BJ (cell line): ENCODE measurements around the gene PDE6B. TPM values are rescaled to one million over a fixed set of nuclear protein-coding genes. Genes with fewer than 3 reads are reported as not detected.

Source experiments
- CTCF ChIA-PET: fragments of 350-600 bp; formaldehyde crosslinking; extraction: SDS; loops from one replicate; lab custom pipeline; 2021; ENCODE audit warnings: antibody characterized with exemption, inconsistent platforms; lab: Yijun Ruan, JAX
- POLR2A ChIA-PET: fragments of 300-600 bp; sonication (Branson Sonifier 250); formaldehyde crosslinking; extraction: SDS; loops from one replicate; lab custom pipeline; 2021; ENCODE audit warnings: antibody characterized with exemption; lab: Charles Lee
- DNase-seq: peaks from one replicate; pipeline ENCODE4 v3.0.0-alpha.2; 2011; ENCODE audit warnings: low read depth
- H3K27me3 ChIP-seq: 2 replicates; pipeline ENCODE4 v1.6.0; 2011; ENCODE audit warnings: low read length; ENCODE audit not compliant: control insufficient read depth, insufficient read depth
- H3K36me3 ChIP-seq: 2 replicates; pipeline ENCODE4 v1.5.1; 2011; ENCODE audit warnings: low read length; ENCODE audit not compliant: control insufficient read depth, insufficient read depth
- H3K4me3 ChIP-seq: 2 replicates; pipeline ENCODE4 v1.5.1; 2011; ENCODE audit warnings: low read depth, mild to moderate bottlenecking, control low read depth, low read length
- polyA plus RNA-seq: library from polyadenylated mRNA; depleted of rRNA; stranded (reverse); fragments of >200 nt; gene quantifications from 2 replicates; pipeline ENCODE4 v1.2.3, GENCODE V29; 2011
- TF ChIP-seq, protein P1 (sequence below): IDR thresholded peaks from 2 replicates; pipeline ENCODE4 v1.5.1; 2011; ENCODE audit warnings: low read depth, mild to moderate bottlenecking, control low read depth, inconsistent platforms, low read length, moderate library complexity; ENCODE audit not compliant: insufficient read depth

Gene PDE6B
- polyA plus RNA-seq, 1 experiment, result 0.10 TPM

DNA sequence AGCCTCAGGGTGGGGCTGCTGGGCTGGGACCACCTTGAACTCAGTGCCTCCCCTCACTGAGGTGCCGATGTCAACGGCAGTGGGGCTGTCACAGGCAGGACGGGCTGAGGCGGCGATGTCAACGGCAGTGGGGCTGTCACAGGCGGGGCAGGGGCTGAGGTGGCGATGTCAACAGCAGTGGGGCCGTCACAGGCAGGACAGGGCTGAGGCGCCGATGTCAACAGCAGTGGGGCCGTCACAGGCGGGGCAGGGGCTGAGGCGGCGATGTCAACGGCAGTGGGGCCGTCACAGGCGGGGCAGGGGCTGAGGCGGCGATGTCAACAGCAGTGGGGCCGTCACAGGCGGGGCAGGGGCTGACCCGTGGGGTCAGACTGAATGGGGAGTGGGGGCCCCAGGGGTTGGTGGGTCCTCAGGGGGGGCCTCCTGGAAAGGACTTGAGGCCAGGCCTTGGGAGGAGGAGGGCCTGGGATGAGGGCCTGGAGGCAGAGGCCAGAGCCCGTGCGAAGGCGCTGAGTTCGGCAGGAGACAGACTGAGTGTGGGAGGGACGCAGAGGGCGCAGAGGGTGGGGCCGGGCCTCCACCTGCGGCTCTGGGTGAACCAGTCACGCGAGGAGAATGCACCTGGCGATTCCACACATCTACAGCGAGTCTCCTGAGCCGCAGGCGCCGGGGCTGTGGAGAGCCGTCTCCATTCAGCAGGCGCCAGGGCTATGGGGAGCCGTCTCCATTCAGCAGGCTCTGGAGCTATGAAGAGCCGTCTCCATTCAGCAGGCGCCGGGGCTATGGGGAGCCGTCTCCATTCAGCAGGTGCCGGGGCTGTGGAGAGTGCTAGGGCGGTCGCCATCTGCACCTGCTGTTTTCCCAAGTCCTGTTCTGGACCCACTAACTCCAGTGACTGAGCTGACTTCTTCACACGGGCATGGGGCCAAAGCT is 25.8 kb downstream of the PDE6B start:
- TF ChIP-seq, protein P1, sequence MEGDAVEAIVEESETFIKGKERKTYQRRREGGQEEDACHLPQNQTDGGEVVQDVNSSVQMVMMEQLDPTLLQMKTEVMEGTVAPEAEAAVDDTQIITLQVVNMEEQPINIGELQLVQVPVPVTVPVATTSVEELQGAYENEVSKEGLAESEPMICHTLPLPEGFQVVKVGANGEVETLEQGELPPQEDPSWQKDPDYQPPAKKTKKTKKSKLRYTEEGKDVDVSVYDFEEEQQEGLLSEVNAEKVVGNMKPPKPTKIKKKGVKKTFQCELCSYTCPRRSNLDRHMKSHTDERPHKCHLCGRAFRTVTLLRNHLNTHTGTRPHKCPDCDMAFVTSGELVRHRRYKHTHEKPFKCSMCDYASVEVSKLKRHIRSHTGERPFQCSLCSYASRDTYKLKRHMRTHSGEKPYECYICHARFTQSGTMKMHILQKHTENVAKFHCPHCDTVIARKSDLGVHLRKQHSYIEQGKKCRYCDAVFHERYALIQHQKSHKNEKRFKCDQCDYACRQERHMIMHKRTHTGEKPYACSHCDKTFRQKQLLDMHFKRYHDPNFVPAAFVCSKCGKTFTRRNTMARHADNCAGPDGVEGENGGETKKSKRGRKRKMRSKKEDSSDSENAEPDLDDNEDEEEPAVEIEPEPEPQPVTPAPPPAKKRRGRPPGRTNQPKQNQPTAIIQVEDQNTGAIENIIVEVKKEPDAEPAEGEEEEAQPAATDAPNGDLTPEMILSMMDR, result no peak
- CTCF ChIA-PET, result no interaction called here
- H3K27me3 ChIP-seq, result no peaks in the 10 kb centered on the region
- POLR2A ChIA-PET, result no interaction called here
- no peak overlapping the region for H3K4me3 ChIP-seq
- no peak for DNase-seq
- no peaks in the 10 kb centered on the region for H3K36me3 ChIP-seq

DNA sequence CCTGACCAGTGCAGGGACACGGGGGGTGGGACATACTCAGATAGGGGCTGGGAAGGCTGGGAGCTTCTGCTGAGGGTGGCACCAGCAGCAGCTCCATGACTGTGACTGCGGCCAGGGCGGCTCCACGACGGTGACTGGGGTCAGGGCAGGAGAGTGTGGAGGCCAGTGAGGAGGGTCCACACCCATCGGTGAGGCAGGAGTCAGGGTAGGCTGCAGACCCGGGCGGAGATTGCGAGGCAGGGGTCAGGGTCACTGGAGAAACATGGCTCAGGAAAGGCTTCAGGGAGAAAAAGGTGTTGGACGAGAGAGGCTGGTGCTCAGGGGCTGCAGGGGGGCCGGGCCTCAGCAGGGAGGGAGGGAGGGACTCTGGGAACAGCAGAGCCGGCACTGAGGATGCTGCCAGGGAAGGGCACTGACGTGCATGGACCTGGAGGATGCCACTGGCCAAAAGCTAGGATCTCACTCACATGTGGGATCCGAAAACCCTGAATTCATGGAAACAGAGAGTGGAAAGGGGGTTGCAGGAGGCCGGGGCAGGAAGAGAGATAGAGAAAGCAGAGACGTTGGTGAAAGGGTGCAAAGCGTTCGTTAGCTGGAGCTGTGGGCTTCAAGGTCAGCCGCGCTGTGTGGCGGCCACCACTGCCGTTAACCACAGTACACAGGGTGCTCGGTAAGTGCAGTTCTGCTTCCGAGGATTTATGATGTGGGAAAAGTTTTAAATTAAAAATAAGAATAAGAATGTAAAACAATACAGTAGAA is 26.7 kb downstream of the PDE6B start:
- ChIA-PET CTCF (no interaction called here), POLR2A (no interaction called here)
- Histone ChIP-seq H3K36me3 (no peaks in the 10 kb centered on the region), H3K27me3 (no peaks in the 10 kb centered on the region), H3K4me3 (no peak overlapping the region)
- no peak for DNase-seq
- TF ChIP-seq, protein P1, result no peak

DNA sequence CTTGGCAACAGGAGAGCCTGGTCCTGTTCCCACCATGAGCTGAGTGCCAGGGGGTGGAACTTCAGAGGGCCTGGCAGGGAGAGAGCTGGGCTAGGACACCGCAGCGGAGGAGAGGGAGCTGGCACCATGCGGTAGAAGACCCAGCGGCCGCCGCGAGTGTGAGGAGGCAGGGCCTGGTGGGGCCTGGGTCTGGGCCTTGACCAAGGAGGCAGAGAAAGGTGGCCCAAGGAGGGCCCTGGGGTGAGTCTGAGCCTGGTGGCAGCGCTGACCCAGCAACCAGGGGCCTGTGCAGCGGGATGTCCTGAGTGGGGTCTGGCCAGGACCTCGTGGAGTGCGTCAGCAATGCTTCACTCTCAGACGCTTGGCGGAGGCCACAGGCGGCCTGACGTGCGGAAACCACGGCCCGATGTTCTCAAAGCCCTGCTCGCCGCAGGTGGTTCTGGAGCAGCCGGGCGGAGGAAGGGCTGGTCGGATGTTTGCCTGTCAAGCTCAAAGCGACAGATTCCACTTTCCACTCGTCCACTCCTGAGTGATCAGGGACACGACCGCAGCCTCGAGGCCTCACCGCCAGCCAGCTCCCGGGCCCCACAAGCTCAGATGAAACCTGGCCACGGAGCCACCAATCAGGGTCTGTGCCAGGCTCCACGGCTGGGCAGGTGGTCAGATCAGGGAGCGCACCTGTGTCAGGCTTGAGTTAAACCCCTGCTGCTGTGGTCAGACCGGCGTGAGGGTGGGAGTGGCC is 27.9 kb downstream of the PDE6B start:
- TF ChIP-seq, protein P1, result no peak
- no peaks in the 10 kb centered on the region for H3K36me3 ChIP-seq
- DNase-seq, result no peak
- no peak overlapping the region for H3K4me3 ChIP-seq
- POLR2A ChIA-PET, result no interaction called here
- no peaks in the 10 kb centered on the region for H3K27me3 ChIP-seq
- CTCF ChIA-PET, result no interaction called here

DNA sequence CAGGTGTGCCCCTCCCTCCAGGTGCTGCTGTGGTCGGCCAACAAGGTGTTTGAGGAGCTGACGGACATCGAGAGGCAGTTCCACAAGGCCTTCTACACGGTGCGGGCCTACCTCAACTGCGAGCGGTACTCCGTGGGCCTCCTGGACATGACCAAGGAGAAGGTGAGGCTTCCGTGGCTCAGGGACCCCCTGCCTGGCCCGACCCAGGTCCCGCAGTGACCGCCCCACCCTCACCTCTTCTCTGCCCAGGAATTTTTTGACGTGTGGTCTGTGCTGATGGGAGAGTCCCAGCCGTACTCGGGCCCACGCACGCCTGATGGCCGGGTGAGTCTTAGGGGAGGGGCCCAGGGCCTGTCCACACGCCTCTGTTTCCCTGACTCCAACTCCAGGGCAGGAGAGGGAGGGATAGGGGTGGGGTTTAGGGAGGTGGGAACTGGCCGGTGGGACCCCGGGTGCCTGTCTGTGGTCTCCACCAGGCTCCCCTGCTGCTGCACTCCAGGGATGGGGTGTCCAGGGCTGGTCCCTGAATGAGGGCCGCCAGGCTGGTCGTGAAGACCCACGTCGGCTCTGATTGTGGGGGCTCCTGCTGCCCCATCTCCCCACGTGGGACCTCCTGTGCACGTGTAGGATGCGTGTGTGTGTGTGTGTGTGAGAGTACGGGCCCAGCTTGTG is 28.6 kb downstream of the PDE6B start:
- no peaks in the 10 kb centered on the region for H3K36me3 ChIP-seq
- POLR2A ChIA-PET, result no interaction called here
- TF ChIP-seq, protein P1, result no peak
- H3K27me3 ChIP-seq, result no peaks in the 10 kb centered on the region
- H3K4me3 ChIP-seq, result no peak overlapping the region
- no peak for DNase-seq
- CTCF ChIA-PET, result no interaction called here
